ENCODE data around the gene LAPTM5.

Gene LAPTM5

DNA sequence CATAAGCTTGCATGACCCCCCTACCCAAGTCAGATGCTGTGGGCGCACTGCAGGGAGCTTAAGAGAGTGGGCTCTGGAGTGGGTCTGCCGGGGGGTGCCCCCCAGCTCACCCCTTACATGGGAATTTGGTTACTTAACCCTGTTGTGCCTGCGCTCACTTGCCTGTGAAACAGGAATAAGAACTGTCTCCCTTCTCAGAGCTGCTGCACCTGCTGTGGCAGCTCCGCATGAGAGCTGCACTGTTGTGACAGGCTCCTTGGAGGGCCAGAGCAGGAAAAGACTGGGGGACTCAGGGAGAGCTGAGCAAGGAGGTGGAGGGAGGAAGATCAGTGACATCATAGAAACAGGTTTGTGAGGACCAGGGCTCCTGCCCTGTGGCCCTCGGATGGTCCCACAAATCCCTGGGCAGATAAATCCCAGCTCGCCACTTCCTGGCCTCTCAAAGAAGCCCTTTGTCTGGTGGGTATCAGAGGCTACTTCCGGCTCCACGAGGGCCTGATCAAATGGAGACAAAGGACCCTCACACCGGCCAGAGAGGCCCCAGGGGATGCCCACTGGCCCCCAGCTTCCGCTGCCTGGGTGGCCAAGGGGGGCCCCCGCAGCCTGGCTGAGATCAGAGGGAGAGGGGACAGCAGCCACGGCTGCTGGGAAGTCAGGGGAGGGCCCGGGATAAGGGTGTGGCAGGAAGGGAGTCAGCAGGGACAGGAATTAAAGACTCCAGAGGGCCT, 28.9 kb upstream of the LAPTM5 start:
- DNase-seq = no peak

DNA sequence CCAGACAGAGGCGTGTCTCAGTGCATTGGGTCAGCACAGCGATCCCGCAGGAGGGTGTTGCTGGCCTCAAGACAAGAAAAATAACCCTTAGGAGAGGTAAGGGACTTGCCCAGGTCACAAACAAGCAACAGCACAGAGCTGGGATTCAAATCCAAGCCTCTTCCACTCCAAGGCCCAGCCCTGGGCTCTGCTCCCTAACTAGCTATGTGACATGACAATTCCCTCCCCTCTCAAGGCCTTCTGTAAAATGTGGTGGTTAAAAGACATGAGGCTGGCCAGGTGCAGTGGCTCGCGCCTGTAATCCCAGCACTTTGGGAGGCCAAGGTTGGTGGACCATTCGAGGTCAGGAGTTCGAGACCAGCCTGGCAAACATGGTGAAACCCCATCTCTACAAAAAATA, 28.1 kb upstream of the LAPTM5 start:
- no peak for DNase-seq

DNA sequence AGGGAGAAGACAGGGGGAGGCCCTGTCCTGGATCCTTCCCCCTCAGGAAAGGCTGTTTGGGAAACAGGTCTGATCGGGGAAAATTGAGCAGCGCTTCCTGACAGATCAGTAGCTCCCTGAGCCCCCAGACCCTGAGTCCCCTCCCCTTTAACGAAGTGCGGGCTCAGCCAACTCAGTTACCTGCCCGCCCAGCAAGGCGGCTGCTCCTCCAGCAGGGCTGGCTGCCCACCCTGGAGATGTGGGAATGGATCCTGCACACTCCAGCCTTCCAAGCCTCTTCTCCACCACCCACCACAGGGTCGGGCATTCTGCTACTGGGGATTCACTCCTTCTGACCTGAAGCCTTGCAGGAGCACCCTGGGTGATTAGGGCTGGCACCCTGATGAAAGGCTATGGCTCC, 27.6 kb upstream of the LAPTM5 start:
- no peak for DNase-seq

DNA sequence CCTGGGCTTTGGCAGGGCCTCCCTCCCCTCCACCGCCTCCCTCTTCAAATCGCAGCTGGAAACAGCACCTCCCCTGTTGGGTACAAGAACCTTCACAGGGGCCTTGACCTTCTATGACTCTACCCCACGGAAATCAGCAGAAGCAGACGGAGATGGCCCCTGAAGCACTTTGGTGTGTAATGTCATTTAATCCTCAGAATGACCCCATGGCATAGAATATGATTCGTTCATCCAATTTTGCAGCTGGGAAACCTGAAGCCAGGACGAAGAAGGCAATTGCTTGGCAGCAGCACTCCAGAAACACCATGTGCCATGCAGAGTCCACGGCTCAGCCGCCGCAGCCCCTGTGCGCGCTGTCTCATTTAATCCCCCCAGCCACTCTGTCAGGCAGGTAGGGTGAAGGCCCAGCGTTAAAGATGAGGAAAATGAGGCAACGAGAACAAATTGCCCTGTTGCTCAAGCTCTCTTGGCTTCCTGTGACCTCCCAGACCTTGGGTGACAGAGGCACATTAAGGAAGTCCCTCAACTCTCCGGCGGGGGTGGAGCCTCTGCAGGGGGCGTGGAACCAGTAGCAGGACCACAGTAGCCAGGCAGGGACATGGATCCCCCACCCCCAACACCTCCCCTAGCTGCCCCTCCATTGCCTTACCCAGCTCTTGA, 25.8 kb upstream of the LAPTM5 start:
- peak; percentile 55 for DNase-seq

DNA sequence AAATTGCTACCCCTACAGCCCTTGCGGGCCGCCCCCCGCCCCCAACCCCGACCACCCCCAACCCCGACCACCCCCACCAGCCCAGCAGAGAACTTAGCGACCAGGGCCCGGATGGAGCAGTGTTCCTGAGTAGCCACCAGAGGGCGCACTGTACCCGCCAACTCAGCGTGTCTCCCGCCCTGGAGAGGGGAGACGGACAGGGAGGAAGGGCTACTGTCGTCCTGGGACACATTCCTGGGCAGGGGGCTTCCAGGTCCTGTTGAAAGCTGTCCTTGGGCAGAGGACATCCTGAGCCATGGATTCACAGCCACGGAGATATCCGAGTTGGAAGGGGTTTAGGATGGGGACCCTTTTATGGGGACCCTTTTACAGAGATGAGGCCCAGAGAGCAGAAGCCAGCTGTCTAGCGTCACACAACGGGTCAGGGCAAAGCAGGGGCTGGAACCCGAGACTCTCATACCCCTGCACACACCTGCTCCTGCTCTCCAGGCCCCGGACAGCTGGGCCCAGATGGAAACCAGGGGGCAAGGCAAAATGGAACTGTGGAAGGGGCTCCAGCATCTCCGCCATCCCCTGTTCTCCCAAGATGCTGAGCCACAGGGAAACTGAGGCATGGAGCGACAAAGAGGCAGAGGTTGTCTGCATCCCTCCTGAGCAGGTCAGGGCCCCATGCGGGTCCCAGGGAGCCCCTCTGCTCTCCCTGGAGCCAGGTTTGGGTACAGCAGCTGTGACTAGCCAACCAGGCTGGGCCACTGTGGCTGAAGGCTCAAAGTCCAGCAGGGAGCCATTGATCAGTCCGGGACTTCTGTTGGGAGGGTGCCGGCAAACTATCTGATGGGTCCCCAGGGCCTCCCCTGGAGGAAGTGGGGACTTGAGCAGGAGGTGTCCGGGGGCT, 25.0 kb upstream of the LAPTM5 start:
- DNase-seq = peak; percentile 71

DNA sequence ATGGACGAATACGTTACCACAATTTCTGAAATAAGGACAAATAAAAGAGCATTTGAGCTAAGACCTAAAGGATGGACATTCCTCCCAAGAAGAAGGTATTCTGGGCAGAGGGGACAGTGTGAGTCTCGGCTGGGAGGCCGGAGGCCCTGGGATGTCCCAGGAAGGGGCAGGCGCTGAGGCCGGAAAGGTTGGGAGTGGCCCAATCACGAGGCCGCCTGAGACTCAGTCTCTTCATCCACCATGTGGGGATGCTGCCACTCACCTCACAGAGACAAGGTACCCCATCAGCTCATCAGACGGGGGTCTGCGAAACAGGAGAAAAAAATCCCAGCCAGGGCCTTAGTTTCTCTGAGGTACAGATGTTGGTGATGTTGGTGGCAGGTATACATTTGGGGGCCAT, 24.3 kb upstream of the LAPTM5 start:
- DNase-seq = no peak

DNA sequence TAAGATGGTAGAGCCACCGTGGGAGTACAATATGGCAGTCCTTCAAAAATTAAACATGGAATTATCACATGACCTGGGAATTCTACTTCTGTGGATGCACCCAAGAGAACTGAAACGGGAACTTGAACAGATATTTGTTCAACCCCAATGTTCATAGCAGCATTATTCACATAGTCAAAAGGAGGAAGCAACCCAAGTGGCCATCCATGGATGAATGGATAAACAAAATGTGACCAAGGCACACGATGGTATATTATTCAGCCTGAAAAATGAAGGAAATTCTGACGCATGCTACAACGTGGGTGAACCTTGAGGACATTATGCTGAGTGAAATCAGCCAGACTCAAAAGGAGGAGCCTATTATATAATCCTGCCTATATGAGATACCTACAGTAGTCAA, 22.8 kb upstream of the LAPTM5 start:
- peak; percentile 28 for DNase-seq

DNA sequence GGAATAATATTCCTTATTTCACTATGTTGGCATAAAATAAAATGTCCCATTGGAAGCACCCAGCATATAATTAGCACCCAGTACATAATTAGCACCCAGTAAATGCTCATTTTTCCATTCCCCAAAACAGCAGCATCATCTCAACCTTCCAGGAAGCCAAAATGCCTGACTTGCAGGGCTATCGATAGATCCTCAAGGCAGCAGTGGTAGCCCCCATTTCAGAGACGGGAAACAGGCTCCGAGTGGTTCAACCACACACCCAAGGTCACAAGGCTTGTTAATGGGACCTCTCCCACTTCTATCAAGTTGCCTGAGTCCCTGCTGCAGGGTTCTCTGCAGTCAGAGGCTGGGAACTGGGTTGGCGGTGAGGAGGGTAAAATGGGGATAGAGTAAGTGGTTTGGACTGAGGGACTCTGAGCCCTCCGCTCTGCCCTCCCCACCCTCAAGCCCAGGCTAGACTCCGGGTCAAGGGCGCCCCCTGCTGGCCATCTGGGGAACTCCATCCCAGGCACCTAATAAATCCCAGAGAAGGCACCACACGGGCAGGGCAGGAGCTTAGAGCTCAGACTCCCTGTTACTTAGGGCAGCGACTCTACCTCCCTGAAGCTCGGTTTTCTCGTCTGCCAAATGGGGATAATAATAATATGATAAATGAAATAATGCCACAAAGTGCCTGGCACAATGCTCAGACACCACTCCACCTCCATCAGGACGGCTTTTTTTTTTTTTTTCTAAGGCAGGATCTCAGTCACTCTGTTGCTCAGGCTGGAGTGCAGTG, 21.9 kb upstream of the LAPTM5 start:
- DNase-seq = peak; percentile 86

DNA sequence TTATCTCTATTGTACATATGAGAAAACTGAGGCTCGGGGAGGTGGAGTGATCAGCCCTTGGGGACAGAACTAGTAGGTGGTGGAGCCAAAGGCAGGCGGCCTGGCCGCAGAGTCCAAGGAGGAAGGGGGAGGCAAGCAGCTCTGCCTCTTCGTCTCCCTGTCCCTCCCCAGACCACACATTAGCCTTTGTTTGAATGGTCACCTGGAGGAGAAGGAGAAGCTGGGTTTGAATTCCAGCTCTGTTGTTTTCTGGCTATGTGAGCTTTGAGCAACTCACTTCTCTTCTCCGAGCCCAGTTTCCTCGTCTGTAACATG, 21.4 kb upstream of the LAPTM5 start:
- no peak for DNase-seq

DNA sequence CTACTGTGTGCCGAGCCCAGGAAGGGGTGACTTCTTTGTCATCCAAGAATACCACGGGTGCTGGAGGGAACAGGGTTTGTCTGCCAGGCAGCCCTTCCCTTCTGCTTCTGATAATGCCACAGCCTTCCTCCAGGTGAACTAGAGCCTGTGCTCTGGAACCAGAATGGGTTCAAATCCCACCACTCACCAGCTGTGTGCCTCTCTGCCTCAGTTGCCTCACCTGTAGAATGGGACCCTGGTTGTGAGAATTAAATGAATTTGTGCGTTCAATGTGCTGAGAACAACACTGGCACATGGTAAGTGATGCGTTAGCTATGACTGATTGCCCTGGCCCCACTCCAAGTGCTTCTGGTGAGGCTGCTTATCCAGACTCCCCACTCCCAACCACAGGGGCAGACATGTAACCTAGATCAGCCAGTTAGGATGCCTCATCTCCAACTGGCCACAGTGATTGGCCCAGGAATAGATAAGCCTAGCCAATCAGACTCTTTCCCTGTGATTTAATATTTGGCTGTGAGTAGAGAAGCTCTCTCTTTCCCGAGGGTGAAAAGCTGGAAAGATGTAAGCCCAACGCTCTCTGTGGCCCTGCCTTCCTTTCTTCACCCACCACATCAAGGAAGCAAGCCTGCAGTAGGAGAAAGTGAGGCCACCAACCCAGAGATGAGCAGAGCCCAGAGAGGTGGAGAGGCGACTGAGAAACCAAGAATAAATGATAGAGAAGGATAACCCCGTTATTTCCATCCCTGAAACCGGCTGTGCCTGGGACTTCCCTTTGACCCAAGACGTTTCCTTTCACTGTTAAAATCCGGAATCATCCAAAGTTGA, 20.8 kb upstream of the LAPTM5 start:
- no peak for DNase-seq

DNA sequence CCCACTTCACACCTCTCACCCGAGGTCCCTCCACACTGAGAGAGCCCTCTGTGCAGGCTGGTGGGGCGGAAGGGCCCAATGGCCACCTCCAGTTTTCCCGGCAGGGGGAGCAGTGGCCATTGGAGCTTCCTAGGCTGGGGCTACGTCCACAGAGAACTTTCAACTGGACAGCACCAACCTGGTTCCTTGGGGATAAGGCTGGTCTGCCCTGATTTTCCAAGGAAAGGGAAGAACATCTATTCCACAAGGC, 20.3 kb upstream of the LAPTM5 start:
- DNase-seq = no peak

DNA sequence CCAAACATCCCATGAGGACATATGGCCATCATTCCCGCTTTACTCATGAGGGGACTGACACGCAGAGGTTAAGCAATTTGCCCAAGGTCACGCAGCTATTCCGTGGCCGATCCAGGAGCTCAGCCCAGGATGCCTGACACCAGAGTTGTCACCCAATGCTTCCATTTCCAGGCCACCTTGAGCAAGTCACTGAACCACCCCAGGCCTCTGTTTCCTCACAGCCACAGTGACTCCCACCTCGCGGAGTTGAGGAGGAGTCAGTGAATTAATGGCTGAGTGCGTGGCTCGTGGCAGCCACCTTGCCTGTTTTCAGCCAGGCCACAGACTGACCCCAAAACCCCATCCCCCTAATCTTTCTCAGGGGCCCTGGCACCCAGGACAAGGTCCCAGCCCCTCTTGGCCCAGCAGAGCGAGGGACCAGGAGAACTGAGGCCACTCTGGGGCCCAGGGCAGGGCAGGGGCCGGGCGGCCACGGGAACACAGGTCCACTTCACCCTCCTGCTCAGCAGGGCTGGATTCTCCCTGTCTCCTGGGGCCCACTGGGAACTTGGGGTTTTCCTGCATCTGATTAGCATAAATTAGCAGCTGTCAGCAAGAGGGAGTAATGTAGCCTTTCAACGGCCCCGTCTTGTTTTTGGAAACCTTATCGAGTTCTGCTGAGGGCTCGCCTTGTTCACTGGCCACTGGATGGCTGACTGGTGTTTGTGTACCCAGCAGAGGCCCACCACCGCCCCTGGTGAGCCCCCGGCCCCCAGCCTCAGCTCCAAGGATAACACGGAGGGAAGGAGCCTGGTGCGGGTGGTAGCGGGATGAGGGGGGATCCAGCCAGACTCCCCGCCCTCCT, 19.7 kb upstream of the LAPTM5 start:
- no peak for DNase-seq

DNA sequence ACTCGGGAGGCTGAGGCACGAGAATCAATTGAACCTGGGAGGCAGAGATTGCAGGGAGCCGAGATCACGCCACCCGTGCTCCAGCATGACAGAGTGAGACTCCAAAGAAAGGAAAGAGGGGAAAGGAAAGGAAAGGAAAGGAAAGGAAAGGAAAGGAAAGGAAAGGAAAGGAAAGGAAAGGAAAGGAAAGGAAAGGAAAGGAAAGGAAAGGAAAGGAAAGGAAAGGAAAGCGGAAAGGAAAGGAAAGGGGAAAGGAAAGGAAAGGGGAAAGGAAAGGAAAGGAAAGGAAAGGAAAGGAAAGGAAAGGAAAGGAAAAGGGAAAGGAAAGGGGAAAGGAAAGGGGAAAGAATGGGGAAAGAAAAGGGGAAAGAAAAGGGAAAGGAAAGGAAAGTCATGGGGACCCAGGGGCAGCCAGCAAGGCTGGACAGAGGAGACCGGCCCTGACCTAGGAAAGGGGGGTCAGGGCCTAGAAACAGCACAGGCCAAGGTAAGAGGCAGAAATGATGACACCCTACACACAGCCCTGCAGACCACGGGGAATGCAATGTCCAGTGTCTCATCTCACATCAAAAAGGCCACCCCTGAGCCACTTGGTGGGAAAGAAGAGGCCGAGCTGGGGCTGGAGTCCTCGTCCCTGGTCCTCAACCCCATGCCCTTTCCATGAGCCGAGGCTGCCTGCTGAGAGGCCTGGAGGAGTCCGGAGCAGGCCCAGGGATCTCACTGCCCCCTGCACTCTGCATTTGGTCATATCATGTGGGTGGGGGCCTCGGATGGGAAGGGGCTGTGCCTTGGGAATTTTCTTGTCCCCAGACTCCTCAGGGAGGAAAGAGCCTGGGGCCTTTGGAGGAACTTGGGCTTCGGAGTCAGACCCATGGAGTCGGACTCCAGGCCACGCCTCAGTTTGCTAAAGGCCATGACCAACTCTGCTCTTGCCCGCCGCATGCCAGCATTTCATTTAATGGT, 18.8 kb upstream of the LAPTM5 start:
- DNase-seq = no peak

DNA sequence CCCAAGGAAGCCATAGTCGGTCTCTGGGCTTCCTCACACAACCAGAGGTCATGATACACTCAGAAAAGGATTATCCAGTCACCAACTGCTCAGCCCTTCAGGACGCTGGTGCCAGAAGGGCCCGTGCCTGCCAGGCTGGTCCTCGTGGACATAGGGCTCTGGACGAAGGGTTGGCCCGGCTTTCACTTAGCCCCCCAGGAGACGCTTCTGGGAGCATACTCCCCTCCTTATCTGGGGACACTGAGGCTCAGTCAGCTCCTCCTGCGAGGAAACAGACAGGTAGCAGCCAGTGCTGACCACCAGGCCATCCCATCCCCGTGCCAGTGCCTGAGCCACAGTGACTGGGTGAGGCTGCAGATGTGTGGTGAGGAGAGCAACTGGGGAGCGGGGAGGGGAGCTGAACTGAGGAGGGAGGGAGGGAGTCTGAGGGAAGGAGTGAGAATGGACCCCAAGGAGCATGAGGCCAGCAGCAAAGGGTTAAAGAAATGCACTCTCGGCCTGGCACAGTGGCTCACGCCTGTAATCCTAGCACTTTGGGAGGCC, 17.9 kb upstream of the LAPTM5 start:
- DNase-seq = no peak

DNA sequence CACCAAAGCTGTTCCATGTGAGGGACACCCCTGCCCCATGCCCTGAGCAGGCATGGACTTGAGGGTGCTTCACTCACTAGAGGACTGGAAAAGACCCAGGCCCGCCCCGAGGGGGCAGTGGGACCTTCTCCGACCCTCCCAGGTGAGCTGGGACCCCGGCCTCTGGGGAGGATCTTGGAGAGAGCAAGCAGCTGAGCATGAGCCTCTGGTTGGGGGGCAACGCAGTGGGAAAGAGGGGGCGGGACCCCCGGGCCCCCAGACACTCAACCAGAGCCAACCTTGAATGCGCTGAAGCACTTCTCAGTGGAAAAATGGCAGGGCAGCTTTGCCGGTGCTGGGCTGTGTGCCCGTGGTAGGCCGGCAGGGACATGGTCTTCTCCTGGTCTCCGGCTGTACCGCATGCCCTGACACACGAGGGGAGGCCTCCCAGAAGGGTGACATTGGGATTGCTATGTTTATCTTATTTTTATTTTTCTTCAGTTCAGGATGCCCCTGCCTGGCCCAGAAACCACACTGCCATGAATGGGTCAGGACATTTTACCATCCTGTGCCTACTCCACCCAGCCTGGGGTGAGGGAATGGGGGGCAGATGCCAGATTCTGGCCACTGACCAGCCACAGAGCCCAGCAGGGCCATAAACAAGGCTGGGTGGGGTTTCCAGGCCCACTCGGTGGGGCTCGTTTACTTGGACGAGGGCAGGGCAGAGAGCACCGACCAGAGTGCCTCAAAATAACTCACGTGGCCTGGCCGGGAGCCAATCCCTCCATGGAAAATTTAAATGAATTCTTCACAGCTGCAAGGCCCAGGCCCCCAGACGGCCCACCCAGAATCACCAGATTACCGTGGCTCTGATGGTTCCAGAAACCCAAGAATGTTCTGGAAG, 17.2 kb upstream of the LAPTM5 start:
- no peak for DNase-seq

DNA sequence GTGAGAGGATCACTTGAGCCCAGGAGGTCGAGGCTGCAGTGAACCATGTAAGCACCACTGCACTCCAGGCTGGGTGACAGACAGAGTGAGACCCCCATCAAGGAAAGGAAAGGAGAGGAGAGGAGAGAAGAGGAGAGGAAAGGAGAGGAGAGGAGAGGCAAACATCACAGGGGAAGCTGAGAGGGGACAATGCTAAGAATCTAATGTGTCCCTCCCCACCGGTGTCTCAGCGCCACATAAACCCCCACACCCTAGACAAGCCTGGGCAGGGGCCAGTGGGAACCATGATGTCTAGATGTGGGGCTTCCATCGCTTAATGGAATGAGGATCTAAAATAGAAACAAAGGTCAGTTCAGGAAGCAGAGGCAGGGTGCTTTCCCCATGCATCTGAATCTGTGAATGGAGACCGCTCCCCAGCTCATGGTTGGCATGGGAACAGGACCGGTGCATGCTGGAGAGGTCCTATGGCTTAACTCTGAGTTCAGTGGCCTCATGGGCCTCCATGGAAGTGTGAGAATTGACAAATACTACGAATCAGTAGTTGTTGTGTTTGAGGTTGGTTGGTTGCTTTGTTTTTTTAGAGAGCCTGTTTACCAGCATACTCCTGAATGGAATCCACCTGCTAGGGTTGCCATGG, 16.3 kb upstream of the LAPTM5 start:
- no peak for DNase-seq

DNA sequence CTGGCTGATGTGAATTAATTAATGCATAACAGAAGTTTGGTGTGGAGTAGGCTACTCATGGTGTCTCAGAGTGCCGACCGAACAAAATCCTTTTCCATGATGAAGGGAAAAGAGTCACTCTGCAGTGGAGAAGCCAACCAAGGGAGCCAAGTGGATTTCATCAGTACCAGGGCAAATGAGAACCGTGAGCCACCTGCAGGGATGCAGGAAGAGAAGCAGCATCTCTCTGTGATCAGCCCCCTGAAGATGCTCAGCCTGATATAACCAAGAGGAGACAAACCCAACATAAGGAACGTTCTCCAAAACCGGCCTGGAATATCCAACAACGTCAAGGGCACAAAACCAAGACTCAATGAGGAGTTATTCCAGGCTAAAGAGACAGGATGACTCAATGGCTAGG, 13.4 kb upstream of the LAPTM5 start:
- DNase-seq = no peak

DNA sequence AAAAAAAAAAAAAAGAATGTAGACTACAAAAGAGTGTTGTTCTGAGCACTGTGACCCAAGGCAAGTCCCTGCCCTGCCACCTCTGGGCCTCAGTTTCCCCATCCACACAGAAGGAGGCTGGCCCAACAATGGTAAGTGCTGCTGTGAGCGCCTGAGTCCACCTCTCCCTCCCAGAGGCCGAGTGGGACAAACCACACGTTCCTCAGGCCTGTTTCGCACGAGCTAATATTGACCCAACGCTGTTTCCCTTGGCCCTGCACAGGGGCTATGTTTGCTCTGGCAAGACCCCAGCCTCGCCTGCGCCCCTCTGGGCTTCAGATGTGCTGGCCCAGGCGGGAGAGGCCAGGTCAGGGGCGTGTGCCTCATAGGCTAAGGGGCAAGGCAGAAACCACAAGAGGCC, 12.6 kb upstream of the LAPTM5 start:
- DNase-seq = no peak

All from CD4-positive, alpha-beta T cell treated with Interleukin-15 for 1 hour (primary cell).